Measurements from ENCODE around the gene OSBPL2.

The OSBPL2 gene

DNA sequence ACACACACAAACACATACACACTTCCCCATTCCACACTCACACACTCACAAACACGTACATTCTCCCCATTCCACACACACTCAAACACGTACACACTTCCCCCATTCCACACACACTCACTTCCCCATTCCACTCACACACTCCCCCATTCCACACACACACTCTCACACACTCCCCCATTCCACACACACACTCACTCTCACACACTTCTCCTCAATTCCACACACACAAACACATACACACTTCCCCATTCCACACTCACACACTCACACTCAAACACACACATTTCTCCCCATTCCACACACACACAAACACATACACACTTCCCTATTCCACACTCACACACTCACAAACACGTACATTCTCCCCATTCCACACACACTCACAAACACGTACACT is 8.7 kb upstream of the OSBPL2 start:
- no peak for DNase-seq (ENCODE audit: low read depth)
- TF ChIP-seq, protein P1, sequence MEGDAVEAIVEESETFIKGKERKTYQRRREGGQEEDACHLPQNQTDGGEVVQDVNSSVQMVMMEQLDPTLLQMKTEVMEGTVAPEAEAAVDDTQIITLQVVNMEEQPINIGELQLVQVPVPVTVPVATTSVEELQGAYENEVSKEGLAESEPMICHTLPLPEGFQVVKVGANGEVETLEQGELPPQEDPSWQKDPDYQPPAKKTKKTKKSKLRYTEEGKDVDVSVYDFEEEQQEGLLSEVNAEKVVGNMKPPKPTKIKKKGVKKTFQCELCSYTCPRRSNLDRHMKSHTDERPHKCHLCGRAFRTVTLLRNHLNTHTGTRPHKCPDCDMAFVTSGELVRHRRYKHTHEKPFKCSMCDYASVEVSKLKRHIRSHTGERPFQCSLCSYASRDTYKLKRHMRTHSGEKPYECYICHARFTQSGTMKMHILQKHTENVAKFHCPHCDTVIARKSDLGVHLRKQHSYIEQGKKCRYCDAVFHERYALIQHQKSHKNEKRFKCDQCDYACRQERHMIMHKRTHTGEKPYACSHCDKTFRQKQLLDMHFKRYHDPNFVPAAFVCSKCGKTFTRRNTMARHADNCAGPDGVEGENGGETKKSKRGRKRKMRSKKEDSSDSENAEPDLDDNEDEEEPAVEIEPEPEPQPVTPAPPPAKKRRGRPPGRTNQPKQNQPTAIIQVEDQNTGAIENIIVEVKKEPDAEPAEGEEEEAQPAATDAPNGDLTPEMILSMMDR (IDR thresholded peaks at IDR 0.05; ENCODE audit: control insufficient read depth, insufficient read depth, low read depth, low read length, missing control alignments): no peak
- H3K4me3 ChIP-seq (ENCODE audit: control insufficient read depth, low read depth, low read length): no peak overlapping the region

DNA sequence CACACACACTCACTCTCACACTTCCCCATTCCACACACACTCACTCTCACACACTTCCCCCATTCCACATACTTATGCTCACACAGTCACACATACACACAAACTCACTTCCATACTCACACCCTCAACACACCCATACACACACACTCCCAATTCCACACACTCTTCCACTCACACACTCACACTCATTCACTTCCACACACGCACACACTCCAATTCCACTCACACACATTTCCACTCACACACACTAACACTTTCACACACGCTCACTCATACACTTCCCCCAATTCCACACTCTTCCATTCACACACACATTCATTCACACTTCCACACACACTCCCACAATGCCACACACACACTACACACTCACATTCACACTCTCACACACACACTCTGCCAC is 8.0 kb upstream of the OSBPL2 start:
- TF ChIP-seq, protein P1 (IDR thresholded peaks at IDR 0.05; ENCODE audit: control insufficient read depth, insufficient read depth, low read depth, low read length, missing control alignments): no peak
- H3K4me3 ChIP-seq (ENCODE audit: control insufficient read depth, low read depth, low read length): no peak overlapping the region
- no peak for DNase-seq (ENCODE audit: low read depth)

DNA sequence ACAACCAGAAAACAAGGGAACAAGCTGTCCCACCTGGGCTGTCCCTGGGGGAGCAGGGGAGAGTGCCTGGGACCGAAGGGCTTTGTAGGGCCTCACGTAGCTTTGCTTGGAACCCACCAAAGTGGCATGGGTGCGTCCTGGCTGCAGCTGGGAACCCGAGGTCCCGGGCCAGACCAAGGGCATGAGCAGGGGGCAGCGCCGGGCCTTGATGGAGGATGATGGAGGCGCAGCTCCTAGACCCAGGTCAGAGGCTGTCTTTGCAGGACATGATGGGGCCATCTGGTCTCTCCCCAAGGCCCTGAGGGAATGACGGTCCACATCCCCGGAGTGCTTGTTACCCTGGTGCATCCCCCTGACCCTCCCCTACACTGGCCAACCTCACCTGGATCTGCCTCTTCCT is 7.6 kb upstream of the OSBPL2 start:
- no peak overlapping the region for H3K4me3 ChIP-seq (ENCODE audit: control insufficient read depth, low read depth, low read length)
- no peak for DNase-seq (ENCODE audit: low read depth)
- TF ChIP-seq, protein P1 (IDR thresholded peaks at IDR 0.05; ENCODE audit: control insufficient read depth, insufficient read depth, low read depth, low read length, missing control alignments): no peak

DNA sequence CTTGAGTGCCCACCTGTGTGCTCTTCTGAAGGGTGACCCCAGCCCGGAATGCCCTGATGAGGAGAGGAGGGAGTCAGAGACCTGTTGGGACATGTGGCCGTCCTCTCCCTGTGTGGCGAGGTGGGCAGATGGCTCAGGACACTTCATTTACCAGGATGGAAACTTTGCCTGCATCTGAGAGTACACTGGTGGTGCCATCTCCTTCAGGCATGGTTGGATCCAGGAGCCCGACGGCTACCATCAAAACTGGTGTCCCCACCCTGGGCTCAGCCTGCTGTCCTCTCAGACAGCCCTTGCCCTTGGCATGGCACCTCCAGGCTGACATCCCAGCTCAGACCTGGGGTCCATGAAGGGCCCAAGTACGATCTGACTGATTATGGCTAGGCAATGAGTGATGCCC is 7.0 kb upstream of the OSBPL2 start:
- DNase-seq (ENCODE audit: low read depth): no peak
- TF ChIP-seq, protein P1 (IDR thresholded peaks at IDR 0.05; ENCODE audit: control insufficient read depth, insufficient read depth, low read depth, low read length, missing control alignments): no peak
- H3K4me3 ChIP-seq (ENCODE audit: control insufficient read depth, low read depth, low read length): no peak overlapping the region

DNA sequence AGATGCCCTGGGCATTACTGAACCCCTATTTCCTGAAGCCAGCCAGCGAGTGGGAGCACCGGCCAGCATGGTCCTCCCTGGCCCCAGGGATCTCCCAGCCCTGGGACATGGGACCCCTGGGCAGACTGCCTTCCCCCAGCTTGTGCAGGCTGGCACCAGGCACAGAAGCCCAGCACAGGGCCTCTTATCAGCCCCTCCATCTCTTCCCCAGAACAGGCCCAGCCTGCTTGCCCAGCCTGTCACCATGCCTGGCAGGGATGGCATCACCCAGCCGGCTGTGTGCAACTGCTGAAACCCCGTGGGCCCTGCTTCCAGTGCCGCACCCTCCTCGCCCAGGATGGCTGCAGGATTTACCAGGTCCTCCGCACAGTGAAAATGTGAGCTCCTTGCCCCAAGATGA is 6.1 kb upstream of the OSBPL2 start:
- TF ChIP-seq, protein P1 (IDR thresholded peaks at IDR 0.05; ENCODE audit: control insufficient read depth, insufficient read depth, low read depth, low read length, missing control alignments): no peak
- H3K4me3 ChIP-seq (ENCODE audit: control insufficient read depth, low read depth, low read length): no peak overlapping the region
- DNase-seq (ENCODE audit: low read depth): no peak

DNA sequence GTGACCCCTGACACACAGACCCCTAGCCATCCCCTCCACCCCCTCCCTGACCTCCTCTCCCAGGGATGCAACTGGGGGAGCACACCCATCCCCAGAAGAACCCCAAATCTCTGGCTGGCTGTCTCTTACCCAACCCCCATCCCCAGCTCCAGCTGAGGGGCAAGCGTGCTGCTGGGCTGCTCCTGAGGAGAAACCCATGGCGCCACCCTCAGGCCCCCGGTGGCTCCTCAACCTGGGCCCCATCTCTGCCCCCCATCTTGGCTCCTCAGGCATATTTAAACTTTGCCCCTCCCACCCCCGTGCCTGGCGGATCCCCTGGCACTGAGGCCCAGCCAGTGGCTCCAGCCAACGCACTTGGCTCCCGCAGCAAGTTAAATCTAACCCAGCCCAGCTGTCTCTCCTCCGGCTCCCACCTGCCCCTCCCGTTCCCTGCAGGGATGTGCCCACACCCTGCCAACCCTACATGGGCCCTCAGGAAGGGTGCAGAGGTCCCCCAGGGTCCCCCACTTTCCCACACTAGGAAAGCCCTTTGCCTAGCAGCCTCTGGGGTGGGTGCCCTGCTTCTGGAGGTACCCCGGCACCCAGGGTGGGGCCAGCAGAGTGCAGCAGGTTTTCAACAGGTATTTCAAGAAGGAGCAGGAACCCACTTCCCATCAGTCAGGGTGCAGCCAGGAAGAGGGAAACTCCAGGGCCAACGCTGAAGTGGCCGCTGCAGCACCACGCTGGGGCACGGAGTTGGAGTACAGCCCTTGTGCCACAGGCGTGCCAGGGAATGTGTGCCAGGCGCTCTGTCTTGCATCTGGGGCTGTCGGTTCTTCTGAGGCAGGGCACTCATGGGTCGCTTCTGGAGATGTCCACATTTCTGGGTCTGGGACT is 5.3 kb upstream of the OSBPL2 start:
- DNase-seq (ENCODE audit: low read depth): no peak
- TF ChIP-seq, protein P1 (IDR thresholded peaks at IDR 0.05; ENCODE audit: control insufficient read depth, insufficient read depth, low read depth, low read length, missing control alignments): no peak
- H3K4me3 ChIP-seq (ENCODE audit: control insufficient read depth, low read depth, low read length): no peak overlapping the region
